ENCODE measurements around the gene TMEM151B. TPM values are rescaled to one million over a fixed set of nuclear protein-coding genes. Genes with fewer than 3 reads are reported as not detected.
"Not testable (repeated sequence)": the region's sequence is repeated elsewhere in the genome, so short reads cannot be mapped to it uniquely, and the experiment has no call there.

Gene TMEM151B
- total RNA-seq, 1 experiment from 2014 or later: not detected

DNA sequence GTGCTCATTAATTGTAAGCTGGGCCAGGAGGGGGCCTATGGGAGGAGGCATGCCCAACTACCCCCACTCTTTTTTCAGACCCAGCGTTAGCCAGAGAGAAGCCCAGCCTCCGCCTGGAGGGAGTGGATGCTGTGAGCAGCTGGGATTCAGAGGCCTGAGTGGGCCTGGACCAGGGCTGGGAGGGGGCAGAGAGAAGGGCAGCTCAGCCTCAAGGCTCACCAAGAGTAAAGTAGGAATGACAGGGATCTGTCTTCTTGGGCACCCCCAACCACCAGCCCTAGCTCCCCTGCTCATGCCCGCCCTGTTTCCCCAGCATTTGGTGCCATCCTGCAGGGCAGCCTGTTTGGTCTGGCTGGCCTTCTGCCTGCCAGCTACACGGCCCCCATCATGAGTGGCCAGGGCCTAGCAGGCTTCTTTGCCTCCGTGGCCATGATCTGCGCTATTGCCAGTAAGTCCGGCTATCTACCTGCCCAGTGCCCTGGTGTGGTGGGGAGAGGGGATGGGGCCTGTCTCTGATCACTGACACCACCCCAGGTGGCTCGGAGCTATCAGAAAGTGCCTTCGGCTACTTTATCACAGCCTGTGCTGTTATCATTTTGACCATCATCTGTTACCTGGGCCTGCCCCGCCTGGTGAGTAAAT lies 40.1 kb upstream of the TMEM151B start:
- CTCF ChIA-PET: no interaction called here

DNA sequence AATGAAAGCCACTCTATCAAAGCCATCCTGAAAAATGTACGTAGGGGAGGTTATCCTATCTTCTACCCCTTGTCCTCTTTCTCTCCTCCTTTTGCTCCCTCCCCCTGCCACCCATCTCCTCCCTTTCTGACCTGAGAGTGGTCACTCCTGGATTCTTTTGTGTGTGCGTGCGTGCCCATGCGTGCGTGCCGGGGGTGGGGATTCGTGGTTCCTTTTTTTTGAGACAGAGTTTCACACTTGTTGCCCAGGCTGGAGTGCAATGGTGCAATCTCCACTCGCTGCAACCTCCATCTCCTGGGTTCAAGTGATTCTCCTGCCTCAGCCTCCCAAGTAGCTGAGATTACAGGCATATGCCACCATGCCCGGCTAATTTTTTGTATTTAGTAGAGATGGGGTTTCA lies 38.8 kb upstream of the TMEM151B start:
- H3K4me1 Mint-ChIP-seq (ENCODE audit: low read depth, unreplicated experiment): peaks cover 17% of the 10 kb centered on the region
- H3K36me3 Mint-ChIP-seq (ENCODE audit: insufficient read depth, unreplicated experiment): peaks cover 11% of the 10 kb centered on the region
- POLR2A ChIA-PET; CTCF ChIA-PET; H3K36me3 ChIP-seq (ENCODE audit: control insufficient read depth, insufficient read depth, low read length); H3K4me3 ChIP-seq (ENCODE audit: low read depth, low read length); H3K27me3 ChIP-seq (replicated peaks; ENCODE audit: control insufficient read depth, insufficient read depth, low read length); DNase-seq; intact Hi-C loops (cut with micrococcal nuclease; ENCODE audit: unreplicated experiment); H3K4me3 Mint-ChIP-seq (ENCODE audit: unreplicated experiment); H3K9me3 Mint-ChIP-seq (ENCODE audit: unreplicated experiment); H3K9me3 ChIP-seq; BruUV-seq (replicated peaks); H3K27me3 Mint-ChIP-seq (ENCODE audit: insufficient read depth, unreplicated experiment): not testable (repeated sequence)
- H3K4me1 ChIP-seq: peaks cover 17% of the 10 kb centered on the region
- H3K27ac Mint-ChIP-seq (ENCODE audit: unreplicated experiment): peak overlapping the region; percentile 37

More for the DNA sequence above, 40.1 kb upstream of the TMEM151B start:
- TF ChIP-seq, protein P1, sequence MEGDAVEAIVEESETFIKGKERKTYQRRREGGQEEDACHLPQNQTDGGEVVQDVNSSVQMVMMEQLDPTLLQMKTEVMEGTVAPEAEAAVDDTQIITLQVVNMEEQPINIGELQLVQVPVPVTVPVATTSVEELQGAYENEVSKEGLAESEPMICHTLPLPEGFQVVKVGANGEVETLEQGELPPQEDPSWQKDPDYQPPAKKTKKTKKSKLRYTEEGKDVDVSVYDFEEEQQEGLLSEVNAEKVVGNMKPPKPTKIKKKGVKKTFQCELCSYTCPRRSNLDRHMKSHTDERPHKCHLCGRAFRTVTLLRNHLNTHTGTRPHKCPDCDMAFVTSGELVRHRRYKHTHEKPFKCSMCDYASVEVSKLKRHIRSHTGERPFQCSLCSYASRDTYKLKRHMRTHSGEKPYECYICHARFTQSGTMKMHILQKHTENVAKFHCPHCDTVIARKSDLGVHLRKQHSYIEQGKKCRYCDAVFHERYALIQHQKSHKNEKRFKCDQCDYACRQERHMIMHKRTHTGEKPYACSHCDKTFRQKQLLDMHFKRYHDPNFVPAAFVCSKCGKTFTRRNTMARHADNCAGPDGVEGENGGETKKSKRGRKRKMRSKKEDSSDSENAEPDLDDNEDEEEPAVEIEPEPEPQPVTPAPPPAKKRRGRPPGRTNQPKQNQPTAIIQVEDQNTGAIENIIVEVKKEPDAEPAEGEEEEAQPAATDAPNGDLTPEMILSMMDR (IDR thresholded peaks at IDR 0.05; ENCODE audit: insufficient read depth in 1 of 2, low read depth in 1 of 2, low read length in 1 of 2, severe bottlenecking in 1 of 2, unreplicated experiment in 1 of 2): no peak
- H3K36me3 Mint-ChIP-seq (ENCODE audit: insufficient read depth, unreplicated experiment): peaks cover 11% of the 10 kb centered on the region
- BruUV-seq (replicated peaks): no TSS peak
- Histone ChIP-seq H3K36me3 (ENCODE audit: control insufficient read depth, insufficient read depth, low read length) (no peaks in the 10 kb centered on the region), H3K27me3 (replicated peaks; ENCODE audit: control insufficient read depth, insufficient read depth, low read length) (no peaks in the 10 kb centered on the region), H3K9me3 (no peaks in the 10 kb centered on the region), H3K4me1 (peaks cover 30% of the 10 kb centered on the region), H3K4me3 (ENCODE audit: low read depth, low read length) (no peak overlapping the region)
- intact Hi-C loops (cut with micrococcal nuclease; ENCODE audit: unreplicated experiment): no loop called here
- peaks cover 17% of the 10 kb centered on the region for H3K4me1 Mint-ChIP-seq (ENCODE audit: low read depth, unreplicated experiment)
- no peak for DNase-seq
- H3K27ac Mint-ChIP-seq (ENCODE audit: unreplicated experiment): no peak overlapping the region
- POLR2A ChIA-PET: no interaction called here
- no peaks in the 10 kb centered on the region for H3K27me3 Mint-ChIP-seq (ENCODE audit: insufficient read depth, unreplicated experiment)
- no peak overlapping the region for H3K4me3 Mint-ChIP-seq (ENCODE audit: unreplicated experiment)
- H3K9me3 Mint-ChIP-seq (ENCODE audit: unreplicated experiment): no peaks in the 10 kb centered on the region

DNA sequence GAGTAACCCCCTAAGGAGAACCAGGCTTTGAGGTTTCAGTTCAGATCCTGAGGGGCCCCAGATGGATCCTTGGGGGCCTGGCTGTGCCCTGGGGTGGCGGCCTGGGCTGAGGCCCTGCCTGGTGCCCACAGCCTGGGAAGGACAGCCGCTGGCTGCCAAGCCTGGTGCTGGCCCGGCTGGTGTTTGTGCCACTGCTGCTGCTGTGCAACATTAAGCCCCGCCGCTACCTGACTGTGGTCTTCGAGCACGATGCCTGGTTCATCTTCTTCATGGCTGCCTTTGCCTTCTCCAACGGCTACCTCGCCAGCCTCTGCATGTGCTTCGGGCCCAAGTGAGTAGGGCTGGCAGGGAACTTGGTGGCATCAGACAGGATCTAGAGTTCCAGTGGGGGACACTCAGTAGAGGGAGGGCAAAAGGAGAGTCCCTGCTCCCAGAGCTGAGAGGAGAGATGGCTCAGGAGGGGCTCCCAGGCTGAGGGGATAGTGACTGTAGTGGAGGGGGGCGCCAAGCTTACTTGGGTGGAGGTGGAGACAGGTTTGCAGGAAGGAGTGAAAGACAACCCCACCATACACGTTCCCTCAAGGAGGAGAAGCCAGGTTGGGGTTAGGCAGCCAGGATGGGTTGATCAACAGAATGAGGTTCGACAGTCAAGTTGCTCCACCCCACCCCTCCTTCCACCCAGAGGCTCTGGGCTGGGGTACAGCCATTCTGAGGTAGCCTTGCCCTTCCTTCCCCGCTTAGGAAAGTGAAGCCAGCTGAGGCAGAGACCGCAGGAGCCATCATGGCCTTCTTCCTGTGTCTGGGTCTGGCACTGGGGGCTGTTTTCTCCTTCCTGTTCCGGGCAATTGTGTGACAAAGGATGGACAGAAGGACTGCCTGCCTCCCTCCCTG lies 37.3 kb upstream of the TMEM151B start:
- H3K36me3 Mint-ChIP-seq (ENCODE audit: insufficient read depth, unreplicated experiment): peaks cover 24% of the 10 kb centered on the region
- no peak for DNase-seq
- POLR2A ChIA-PET: no interaction called here

More for the DNA sequence above, 37.3 kb upstream of the TMEM151B start:
- intact Hi-C loops (cut with micrococcal nuclease; ENCODE audit: unreplicated experiment): no loop called here
- Histone ChIP-seq H3K4me1 (peaks cover 15% of the 10 kb centered on the region), H3K27me3 (replicated peaks; ENCODE audit: control insufficient read depth, insufficient read depth, low read length) (no peaks in the 10 kb centered on the region), H3K4me3 (ENCODE audit: low read depth, low read length) (no peak overlapping the region), H3K36me3 (ENCODE audit: control insufficient read depth, insufficient read depth, low read length) (no peaks in the 10 kb centered on the region), H3K9me3 (no peaks in the 10 kb centered on the region)
- TF ChIP-seq, protein P1 (IDR thresholded peaks at IDR 0.05; ENCODE audit: insufficient read depth in 1 of 2, low read depth in 1 of 2, low read length in 1 of 2, severe bottlenecking in 1 of 2, unreplicated experiment in 1 of 2): no peak
- Mint-ChIP-seq H3K27me3 (ENCODE audit: insufficient read depth, unreplicated experiment) (no peaks in the 10 kb centered on the region), H3K27ac (ENCODE audit: unreplicated experiment) (peak overlapping the region; percentile 23), H3K9me3 (ENCODE audit: unreplicated experiment) (no peaks in the 10 kb centered on the region), H3K4me3 (ENCODE audit: unreplicated experiment) (no peak overlapping the region), H3K4me1 (ENCODE audit: low read depth, unreplicated experiment) (peaks cover 17% of the 10 kb centered on the region)
- BruUV-seq (replicated peaks): no TSS peak
- CTCF ChIA-PET: interaction anchor here (2.2 to 3.5 kb wide), 2 partner anchors 9 to 12 kb away, joined by 13 to 25 read pairs; partner anchors contain the start of gene SLC29A1
